Stimulated activated CD4-positive, alpha-beta T cell treated with anti-CD3 and anti-CD28 coated beads, Interleukin-15, amount 100 ng/mL, for 24 hours (primary cell): ENCODE measurements around the gene LGALS14.
A peak's percentile ranks its signal among the peaks of the same experiment; 100 is the strongest.
"Not testable (repeated sequence)": the region's sequence is repeated elsewhere in the genome, so short reads cannot be mapped to it uniquely, and the experiment has no call there.

Experiments used
- DNase-seq: peaks from one replicate; pipeline ENCODE4 v3.0.0-alpha.2; 2020

Gene LGALS14

DNA sequence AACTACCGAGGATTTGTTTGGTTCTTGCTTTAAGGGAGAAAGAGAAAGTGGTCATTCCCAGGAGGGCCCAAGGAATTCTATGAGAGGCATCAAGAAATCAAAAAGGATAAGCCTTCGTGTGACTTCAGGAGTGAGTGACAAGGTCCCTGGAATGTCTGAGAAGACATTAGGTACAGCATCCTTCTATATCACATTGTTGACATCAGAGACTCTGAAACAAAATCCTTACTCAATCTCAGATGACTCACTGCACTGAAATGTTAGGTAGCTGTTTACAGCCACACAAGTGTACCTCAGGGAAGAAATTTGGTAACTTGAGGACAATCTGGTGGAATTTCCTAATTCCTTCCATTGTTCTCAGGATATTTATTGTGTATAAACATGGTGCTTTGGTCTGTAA lies 7.9 kb upstream of the LGALS14 start:
- DNase-seq, result no peak

DNA sequence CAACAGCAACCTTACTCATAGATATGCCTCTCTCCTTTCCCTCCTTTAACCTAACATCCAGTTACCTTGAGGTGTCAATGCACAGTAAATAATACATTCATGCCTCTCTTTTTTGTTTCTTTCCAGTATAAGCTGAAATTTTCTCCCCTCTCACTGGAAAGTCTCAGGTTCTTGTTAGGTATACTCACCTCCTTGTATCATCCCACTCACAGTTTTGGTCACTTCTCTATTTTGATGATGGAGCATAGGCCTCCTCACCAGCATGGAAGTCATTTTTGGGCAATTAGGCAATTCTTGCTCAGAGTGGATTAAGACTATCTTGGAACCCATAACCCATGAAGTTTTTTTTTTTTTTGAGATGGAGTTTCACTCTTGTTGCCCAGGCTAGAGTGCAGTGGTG lies 5.7 kb upstream of the LGALS14 start:
- DNase-seq, result no peak

DNA sequence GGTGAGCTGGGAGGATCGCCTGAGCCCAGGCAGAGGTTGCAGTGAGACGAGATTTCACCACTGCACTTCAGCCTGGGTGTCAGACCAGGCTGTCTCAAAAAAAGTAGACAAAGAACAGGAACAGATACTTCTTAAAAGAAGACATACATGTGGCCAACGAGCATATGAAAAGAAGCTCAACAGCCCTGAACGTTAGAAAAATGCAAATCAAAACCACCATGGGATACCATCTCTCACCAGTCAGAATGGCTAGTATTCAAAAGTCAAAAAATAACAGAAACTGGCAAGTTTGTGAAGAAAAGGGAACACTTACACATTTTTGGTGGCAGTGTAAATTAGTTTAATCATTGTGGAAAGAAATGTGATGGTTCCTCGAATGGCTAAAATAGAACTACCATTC lies 3.0 kb upstream of the LGALS14 start:
- DNase-seq, result no peak

DNA sequence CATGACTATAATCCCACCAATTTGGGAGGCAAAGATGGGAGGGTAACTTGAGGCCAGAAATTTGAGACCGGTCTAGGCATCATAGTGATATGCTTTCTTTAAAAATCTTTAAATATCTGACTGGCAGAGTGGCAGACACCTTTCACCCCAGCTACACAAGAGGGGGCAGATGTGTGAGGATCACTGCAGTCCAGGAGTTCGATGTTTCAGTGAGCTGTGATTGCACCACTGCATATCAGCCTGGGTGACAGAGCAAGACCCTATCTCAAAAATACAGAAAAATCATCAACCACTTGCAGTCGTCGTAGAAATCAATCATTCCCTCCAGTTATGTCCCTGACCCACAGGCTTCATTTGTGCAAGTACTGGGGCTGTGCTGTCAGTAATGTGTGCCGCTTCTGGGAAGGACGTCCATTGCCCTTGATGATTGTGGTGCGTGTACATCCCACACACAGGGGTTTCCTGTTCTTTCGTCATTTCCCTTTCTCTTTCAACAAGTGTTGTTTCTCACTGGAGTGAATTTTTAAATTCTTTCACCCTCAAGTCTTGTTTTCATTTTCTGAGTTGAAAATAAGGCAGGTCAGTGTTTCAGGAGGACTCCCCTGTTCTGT lies 1.4 kb downstream of the LGALS14 start:
- DNase-seq, result peak; percentile 40

DNA sequence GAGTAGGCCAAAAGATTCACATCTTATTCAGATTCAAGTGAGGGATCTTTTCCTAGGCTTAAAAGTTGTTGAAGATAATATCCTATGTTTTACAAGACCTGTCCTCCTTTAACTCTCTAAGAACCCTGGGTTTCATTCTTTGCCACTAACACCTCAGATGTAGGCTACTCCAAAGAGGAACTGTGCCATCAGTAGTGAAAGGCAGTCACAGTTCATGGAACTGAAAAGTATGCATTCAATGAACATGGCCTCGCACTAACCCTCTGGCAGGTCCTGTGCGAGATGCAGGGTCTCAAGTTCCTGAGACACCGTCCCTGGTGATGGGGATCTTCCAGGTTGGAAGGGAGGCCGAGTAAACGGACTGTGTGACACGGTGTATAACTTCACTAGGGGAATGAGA lies 4.3 kb downstream of the LGALS14 start:
- DNase-seq, result no peak

DNA sequence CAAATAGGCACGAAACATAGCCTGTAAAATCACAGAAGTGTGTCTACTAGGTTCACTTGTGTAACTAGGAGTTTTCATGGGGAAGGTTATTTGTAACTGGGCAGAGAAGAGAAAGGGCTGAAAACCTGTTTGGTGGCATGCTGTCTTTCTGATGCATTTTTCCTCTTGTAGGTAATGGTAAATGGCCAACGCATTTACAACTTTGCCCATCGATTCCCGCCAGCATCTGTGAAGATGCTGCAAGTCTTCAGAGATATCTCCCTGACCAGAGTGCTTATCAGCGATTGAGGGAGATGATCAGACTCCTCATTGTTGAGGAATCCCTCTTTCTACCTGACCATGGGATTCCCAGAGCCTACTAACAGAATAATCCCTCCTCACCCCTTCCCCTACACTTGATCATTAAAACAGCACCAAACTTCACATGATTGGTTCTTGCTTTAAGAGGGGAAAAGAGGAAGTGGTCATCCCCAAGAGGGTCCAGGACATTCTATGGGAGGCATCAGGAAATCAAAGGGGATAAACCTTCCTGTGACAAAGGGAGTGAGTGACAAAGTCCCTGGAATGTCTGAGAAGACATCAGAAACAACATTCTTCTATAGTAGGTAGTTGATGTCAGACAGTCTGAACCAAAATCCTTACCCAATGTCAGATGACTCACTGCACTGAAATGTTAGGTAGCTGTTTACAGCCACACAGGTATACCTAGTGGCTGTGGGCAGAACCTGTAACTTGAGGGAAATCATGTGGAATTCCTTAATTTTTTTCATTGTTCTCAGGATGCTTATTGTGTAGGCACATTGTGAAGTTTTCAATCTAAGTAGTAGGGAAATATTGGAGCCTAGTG lies 5.0 kb downstream of the LGALS14 start:
- DNase-seq, result no peak

DNA sequence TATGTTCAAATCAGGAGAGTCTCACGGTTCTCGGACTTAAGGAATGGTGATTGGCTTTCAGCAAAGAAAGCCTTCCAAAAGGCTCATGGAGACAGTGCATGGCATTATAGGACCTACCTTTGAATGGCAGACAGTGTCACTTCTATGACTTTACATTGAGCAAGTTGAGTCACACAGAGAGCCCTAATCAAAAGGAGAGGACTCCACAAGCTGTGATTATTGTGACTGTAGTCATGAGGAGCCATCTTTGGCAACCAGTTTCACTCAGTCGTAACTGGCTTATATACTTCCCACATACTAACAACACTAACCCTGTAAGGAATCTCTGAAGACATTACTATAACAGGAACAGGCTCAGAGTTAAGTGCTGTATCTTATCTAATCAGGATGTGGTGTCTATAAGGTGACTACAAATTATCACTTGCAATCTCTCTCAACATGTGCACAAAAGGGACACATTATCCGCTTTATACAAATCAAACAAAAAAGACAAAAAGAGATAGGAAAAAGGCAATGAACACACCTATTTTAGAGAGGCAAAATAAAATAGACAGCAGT lies 6.1 kb downstream of the LGALS14 start:
- DNase-seq, result no peak

DNA sequence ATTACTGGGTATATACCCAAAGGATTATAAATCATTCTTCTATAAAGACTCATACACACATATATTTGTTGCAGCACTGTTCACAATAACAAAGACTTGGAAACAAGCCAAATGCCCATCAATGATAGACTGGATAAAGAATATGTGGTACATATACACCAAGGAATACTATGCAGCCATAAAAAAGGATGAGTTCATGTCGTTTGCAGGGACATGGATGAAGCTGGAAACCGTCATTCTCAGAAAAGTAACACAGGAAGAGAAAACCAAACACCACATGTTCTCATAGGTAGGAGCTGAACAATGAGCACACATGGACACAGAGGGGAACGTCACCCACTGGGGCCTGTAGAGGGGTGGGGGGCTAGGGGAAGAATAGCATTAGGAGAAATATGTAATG lies 15.9 kb downstream of the LGALS14 start:
- not testable (repeated sequence) for DNase-seq

DNA sequence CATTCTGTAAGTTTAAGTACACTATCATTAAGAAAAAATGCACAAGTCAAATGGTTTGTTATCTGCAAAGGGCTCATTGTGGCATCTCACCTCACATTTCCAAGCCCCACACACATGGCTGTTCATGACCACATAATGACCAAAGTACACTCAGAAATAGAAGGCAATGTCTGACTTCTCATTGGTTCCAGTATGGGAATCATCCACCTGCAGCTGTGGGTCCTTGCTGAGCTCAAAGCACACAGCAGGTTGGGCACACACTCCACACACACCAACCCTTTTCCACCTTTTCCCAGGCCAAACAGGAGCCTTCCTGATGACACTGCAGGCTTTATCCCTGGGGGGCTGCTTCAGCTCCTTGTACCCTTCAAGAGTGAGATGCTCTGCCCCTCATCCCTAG lies 21.7 kb downstream of the LGALS14 start:
- no peak for DNase-seq

DNA sequence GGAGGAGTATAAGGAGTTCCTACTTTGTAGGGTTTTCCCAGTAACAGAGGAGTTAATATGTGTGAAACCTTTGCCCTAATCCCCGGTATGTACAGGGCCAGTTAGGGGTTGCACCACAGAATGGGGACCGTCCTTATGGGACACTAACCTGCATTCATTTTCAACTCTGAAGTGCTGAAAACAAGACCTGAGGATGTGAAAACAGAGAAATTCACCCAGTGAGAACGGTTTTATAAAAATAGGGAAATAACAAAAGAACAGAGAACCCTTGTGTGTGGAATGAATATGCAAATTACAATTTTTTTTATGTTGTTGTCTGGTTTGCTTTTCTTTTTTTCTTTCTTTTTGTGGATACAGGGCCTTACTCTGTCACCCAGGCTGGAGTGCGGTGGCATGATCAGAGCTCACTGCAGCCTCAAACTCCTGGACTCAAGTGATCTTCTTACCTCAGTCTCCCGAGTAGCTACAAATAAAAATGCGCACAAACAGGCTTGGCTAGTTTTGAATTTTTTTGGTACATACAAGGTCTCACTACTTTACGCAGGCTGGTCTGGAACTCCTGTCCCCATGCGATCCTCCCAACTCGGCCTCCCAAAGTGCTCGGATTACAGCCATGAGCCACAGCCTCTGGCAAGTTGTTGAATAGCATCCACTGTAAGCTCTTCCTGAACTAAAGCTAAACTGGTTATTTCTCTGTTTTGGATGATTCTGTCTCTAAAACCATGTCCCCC lies 23.0 kb downstream of the LGALS14 start:
- no peak for DNase-seq

DNA sequence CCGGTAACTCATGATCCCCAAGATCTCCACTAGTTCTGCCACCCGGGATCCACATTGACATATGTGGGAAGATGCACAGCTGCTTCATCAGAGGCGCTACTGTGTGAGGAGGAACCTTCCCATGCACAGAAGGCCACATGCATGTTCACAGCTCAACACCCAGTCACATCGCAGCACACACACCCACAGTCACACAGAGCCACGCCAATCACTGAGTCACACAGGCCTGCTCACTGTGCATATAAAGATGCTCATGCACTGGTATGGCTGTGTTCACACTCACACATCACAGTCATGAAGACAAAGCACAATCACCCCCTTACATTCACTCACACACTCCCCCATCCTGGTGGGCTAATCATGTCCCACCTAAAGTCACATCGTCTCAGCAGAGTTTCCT lies 23.8 kb downstream of the LGALS14 start:
- DNase-seq, result no peak

DNA sequence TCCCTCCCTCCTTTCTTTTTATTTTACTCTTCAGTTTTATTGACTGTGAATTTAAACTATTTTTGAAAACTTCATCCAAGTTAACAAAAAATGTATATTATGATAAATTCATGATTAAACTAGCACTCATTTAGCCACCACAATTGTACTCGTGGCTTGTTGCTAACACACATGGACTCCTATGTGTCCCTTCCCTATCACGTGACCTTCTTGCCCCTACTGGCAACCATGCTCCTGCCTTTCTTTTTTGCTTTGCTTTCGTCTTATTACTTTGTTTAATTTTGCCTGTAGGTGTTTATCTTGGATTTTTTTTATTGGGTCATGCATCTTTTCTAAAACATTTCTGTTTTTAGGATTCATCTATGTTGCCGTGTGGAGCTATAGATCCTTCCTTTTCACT lies 25.3 kb downstream of the LGALS14 start:
- no peak for DNase-seq

DNA sequence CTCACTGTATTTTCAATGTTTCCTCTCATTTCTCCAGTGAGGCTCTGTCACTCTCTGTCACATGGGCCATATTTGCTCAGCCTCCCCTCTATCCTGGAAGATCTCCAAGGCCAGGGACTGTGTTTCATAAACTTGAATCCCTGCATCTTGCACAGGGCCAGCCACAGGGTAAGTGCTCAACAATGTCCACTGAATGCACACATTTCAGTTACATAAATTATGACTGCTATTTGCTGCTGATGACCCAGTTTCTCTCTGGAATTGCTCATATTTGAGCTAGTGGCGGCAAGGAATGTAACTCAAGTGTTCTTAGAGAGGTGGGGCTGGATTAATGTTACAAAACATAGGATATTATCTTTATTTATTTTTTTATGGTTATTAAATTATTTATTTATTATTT lies 27.4 kb downstream of the LGALS14 start:
- no peak for DNase-seq

DNA sequence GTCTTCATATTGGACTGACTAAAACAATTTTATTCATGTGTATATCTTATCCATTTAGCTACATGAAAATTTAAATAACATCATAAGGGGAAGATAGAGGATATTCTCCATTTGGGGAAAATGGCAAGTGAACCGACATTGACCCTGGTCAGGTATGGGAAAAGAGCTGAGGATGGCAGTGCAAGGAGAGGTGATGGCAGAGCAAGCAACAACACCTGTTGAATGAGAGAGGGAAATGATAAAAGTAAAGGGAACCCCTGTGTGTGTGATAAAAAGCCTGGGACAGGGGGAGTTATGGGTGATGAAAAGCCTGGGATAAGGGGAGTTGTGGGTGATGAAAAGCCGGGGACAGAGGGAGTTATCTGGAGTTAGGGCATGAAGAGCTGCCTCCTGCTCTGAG lies 29.6 kb downstream of the LGALS14 start:
- no peak for DNase-seq

DNA sequence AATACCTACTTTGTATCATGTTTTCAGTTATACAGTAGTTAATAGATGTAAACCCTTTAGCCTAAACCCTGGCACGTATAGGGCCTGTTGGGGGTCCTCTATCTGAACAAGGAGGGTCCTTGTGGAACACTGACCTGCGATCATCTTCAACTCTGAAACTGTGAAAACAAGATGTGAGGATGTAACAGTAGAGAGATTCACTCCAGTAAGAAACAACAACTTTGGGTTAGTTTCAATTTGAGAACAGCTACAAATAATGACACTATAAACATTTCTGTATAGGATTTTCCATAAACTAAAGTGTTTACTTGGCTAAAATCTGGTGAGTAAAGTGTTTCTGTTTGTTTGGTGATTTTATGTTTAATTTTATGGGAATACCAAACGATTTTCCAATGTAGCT lies 31.4 kb downstream of the LGALS14 start:
- DNase-seq, result no peak

DNA sequence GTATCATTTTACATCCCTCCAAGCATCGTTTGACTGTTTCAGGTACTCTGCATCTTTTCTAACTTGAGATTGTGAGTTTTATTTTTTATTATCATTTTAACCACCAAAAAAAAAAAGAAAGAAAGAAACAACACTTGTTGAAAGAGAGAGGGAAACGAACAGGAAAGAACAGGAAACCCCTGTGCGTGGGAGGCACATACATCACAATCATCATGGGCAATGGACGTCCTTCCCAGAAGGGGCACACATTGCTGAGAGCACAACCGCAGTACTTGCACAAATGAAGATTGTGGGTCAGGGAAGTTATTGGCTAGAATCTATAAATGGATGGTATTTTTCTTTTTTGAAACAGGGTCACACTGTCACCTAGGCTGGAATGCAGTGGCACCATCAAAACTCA lies 31.8 kb downstream of the LGALS14 start:
- peak; percentile 21 for DNase-seq

DNA sequence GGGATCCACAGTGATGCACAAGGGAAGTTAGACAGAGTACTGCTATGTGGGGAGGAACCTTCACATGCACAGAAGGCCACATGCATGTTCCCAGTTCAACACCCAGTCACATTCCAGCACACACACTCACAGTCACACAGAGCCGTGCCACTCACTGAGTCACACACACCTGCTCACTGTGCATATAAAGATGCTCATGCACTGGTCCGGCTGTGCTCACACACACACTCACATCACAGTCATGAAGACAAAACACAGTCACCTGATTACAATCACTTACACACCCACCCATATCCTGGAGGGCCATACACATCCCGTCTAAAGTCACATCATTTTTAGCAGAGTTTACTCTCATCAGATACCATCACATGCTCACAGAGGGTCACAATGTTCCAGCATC lies 33.1 kb downstream of the LGALS14 start:
- DNase-seq, result peak; percentile 11

DNA sequence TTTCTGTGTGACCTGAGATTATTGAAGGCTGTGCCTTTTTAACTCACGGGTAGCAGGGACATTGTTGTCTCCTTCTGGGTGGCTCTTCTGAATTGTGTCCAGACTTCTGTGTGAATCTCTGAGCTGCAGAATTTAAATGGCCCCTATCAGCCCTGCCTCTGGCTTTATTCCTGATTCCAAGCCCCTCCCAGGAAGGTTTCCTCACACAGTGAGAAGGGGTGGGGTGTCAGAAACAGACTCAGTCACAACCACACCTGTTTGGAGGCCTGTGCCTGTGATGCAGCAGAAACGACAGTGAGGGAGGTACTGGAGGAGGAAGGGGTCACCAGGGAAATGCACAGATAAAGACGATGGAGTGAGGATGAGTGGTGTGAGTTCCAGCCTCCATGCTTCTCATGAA lies 33.6 kb downstream of the LGALS14 start, which contains the start of gene CLC:
TSS of gene CLC (minus strand) at position 139 of the 400 bp plus-strand sequence. CDS start at position 62, 77 bp downstream.
- no peak for DNase-seq

DNA sequence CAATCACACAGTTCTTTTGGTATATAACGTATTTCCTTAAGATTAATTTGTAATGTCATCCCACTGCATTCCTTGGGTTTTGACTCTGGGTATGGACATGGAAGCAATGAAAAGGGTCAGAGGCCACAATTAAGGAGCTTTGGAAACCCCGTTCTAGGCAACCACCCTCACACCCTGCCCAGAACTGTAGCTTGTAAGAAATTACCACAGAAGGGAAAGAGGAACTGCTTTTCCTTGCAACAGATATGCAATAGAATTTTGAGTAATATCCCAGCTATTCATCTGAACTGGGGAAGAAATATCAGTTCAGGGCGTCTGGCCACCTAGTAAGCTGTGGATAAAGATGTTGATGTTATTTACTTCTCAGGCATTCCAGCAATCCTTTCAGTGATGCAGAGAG lies 34.5 kb downstream of the LGALS14 start:
- DNase-seq, result no peak

DNA sequence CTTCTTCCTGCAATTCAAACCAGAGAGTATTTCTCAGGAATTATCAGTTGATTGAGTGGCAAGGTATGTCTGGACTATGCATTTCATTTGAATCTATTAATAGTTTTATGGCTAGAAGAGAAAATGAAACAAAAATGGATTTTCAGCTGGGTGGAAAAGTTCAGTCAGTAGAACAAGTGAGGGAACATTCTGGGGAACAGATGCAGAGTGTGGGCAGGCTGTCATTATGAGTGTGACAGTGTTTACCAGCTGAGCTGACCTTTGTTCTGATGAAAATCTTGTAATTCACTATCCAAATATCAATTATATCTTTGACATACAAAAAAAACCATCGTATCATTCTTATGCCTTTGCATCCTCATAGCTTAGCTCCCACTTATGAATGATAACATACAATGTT lies 36.1 kb downstream of the LGALS14 start:
- peak; percentile 37 for DNase-seq

DNA sequence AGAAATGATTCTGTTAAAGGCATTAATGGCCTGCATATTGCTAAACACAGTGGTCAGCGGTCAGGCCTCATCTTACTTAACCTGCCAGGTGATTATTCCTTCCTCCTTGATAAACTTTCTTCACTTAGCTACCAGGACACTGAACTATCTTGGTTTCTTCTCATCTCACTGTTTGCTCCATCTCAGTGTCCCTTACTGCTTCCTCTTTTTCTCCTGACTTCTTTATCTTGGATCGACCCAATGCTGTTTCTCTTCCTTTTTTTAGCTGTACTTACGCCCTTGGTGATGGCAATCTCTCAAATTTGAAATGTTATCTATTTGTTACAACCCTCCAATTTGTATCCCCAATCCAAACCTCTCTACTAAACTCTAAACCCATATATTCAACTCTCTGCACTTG lies 41.4 kb downstream of the LGALS14 start:
- no peak for DNase-seq

DNA sequence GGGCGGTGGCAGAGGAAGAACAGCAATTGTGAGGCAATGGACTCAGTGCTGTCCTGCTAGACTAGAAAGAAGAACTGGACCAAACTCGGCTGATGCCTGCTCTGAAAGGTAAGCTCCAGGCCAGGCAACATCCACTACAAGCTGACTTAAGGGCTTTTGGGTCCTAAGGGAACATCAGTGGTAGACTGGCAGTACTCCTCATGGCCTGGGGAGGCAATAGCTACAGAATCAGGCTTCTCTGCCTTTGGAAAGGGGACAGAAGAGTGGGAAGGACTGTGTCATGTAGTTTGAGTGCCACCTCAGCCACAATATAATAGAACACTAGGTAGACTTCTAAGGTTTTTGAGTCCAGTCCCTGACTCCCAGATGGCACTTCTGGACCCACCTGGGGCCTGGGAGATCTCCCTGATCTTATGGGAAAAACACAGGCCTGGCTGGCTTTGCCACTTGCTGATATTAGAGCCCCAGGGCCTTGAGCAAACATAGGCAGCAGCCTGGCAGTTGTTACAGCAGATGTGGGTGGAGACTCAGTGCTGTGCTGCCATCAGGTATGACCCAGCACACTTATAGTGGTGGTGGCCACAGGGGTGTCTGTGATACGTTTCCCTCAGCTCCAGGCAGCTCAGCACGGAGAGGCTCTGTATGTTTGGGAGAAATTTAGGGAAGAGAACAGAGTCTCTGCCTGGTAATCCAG lies 42.7 kb downstream of the LGALS14 start:
- no peak for DNase-seq

DNA sequence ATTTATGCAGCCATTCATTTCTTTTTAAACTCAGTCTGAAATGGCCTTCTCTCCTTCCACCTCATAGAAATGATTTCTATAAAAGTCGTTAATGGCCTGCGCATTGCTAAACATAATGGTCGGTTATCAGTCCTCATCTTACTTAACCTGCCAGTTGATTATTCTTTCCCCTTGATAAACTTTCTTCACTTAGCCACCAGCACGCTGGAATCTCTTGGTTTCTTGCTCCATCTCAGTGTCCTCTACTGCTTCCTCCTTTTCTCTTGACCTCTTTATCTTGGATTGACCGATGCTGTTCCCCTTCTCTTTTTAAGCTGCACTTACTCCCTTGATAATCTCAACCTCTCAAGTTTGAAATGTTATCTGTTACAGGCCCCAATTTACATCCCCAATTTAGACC lies 45.7 kb downstream of the LGALS14 start:
- DNase-seq, result no peak
